Measurements from ENCODE around the gene ZFP36L1.
"Not testable (repeated sequence)": the region's sequence is repeated elsewhere in the genome, so short reads cannot be mapped to it uniquely, and the experiment has no call there.

The ZFP36L1 gene

GRCh38 chr14:68784226-68784910, 8.5 kb downstream of the ZFP36L1 start:
- no peak for DNase-seq (ENCODE audit: low read depth)

- no peak for DNase-seq (ENCODE audit: low read depth)
Measured at GRCh38 chr14:68783408-68784225, 9.2 kb downstream of the ZFP36L1 start.

GRCh38 chr14:68782091-68782981, 10.5 kb downstream of the ZFP36L1 start:
- DNase-seq (ENCODE audit: low read depth) = peak; percentile 69

- DNase-seq (ENCODE audit: low read depth) = peak; percentile 55
Measured at GRCh38 chr14:68781161-68782021, 11.5 kb downstream of the ZFP36L1 start.

- no peak for DNase-seq (ENCODE audit: low read depth)
Measured at GRCh38 chr14:68780358-68781160, 12.3 kb downstream of the ZFP36L1 start.

GRCh38 chr14:68779761-68780323, 13.0 kb downstream of the ZFP36L1 start:
- DNase-seq (ENCODE audit: low read depth) = no peak

- DNase-seq (ENCODE audit: low read depth) = no peak
Measured at GRCh38 chr14:68777644-68778043, 15.2 kb downstream of the ZFP36L1 start.

GRCh38 chr14:68775614-68776126, 17.2 kb downstream of the ZFP36L1 start:
- DNase-seq (ENCODE audit: low read depth) = no peak

- no peak for DNase-seq (ENCODE audit: low read depth)
Measured at GRCh38 chr14:68774771-68775613, 17.9 kb downstream of the ZFP36L1 start.

GRCh38 chr14:68772761-68773381, 20.0 kb downstream of the ZFP36L1 start:
- DNase-seq (ENCODE audit: low read depth) = no peak

GRCh38 chr14:68771631-68772030, 21.2 kb downstream of the ZFP36L1 start:
- no peak for DNase-seq (ENCODE audit: low read depth)

- DNase-seq (ENCODE audit: low read depth) = no peak
Measured at GRCh38 chr14:68770553-68771286, 22.1 kb downstream of the ZFP36L1 start.

- DNase-seq (ENCODE audit: low read depth) = no peak
Measured at GRCh38 chr14:68770051-68770450, 22.8 kb downstream of the ZFP36L1 start.

- no peak for DNase-seq (ENCODE audit: low read depth)
Measured at GRCh38 chr14:68768316-68768715, 24.6 kb downstream of the ZFP36L1 start.

GRCh38 chr14:68767248-68767645, 25.6 kb downstream of the ZFP36L1 start:
- no peak for DNase-seq (ENCODE audit: low read depth)

GRCh38 chr14:68766299-68767247, 26.3 kb downstream of the ZFP36L1 start:
- DNase-seq (ENCODE audit: low read depth) = no peak

GRCh38 chr14:68763843-68764242, 29.0 kb downstream of the ZFP36L1 start:
- DNase-seq (ENCODE audit: low read depth) = not testable (repeated sequence)

Data from T follicular helper cell (primary cell).